Esophagus (tissue), 2 donors: Measurements from ENCODE around the gene CUBN. TPM values are rescaled to one million over a fixed set of nuclear protein-coding genes. Genes with fewer than 3 reads are reported as not detected.

Experiments used
- H3K27ac ChIP-seq, 2 donors: one replicate each; pipeline ENCODE4 v1.5.1; 2013; ENCODE audit warnings: low read depth in 2 of 2, mild to moderate bottlenecking in 2 of 2, inconsistent platforms in 1 of 2, low read length in 1 of 2, moderate library complexity in 1 of 2
- H3K27me3 ChIP-seq, 2 donors: one replicate each; pipeline ENCODE4 v1.6.1; 2013; ENCODE audit warnings: low read length in 2 of 2, control low read depth in 1 of 2, mild to moderate bottlenecking in 1 of 2; ENCODE audit not compliant: insufficient read depth in 2 of 2, control insufficient read depth in 1 of 2
- H3K36me3 ChIP-seq, 2 donors: one replicate each; pipeline ENCODE4 v1.6.1; 2013; ENCODE audit warnings: low read length in 1 of 2; ENCODE audit not compliant: control insufficient read depth in 2 of 2, insufficient read depth in 2 of 2
- H3K4me1 ChIP-seq, 2 donors: one replicate each; pipeline ENCODE4 v1.6.1; 2013; ENCODE audit warnings: low read length in 1 of 2; ENCODE audit not compliant: control insufficient read depth in 2 of 2, insufficient read depth in 2 of 2
- H3K4me3 ChIP-seq, 2 donors: one replicate each; pipeline ENCODE4 v1.5.1; 2013; ENCODE audit warnings: low read length in 2 of 2, mild to moderate bottlenecking in 2 of 2, low read depth in 1 of 2, moderate library complexity in 1 of 2
- H3K9me3 ChIP-seq, 2 donors: one replicate each; pipeline ENCODE4 v1.6.1; 2013; ENCODE audit warnings: mild to moderate bottlenecking in 2 of 2, low read depth in 1 of 2, low read length in 1 of 2, moderate library complexity in 1 of 2; ENCODE audit not compliant: control insufficient read depth in 2 of 2, insufficient read depth in 1 of 2
- WGBS, 2 donors: extraction: QIAGEN DNeasy Blood & Tissue Kit; methylation state at CpG; one replicate each; pipeline ENCODE4 v1.1.7; 2013; 5-methylcytosine and 5-hydroxymethylcytosine counted together
- polyA plus RNA-seq, 2 donors: library from polyadenylated mRNA; stranded (reverse); fragments of 200-250 nt; gene quantifications; one replicate each; pipeline ENCODE4 v1.2.3, GENCODE V29; 2013
- donor health status: healthy with polysubstance abuse.
- donor health status: Bipolar disorder and iron deficiency.

CUBN gene
- polyA plus RNA-seq, 2 donors: 0.16 to 0.22 TPM

- H3K27me3 ChIP-seq: no peaks in the 10 kb centered on the region
- H3K4me1 ChIP-seq: no peaks in the 10 kb centered on the region
- no peak overlapping the region for H3K27ac ChIP-seq
- H3K9me3 ChIP-seq: no peaks in the 10 kb centered on the region
- H3K36me3 ChIP-seq: no peaks in the 10 kb centered on the region
- H3K4me3 ChIP-seq: no peak overlapping the region
- WGBS, 2 donors: 91 to 95% methylated on average over 5 of the region's 5 CpGs
Measured at GRCh38 chr10:17126327-17126726, 3.3 kb downstream of the CUBN start.

GRCh38 chr10:17125206-17125893 is 4.3 kb downstream of the CUBN start:
- WGBS, 2 donors: 84 to 90% methylated on average over 5 of the region's 5 CpGs
- no peak overlapping the region for H3K4me3 ChIP-seq
- no peaks in the 10 kb centered on the region for H3K36me3 ChIP-seq

GRCh38 chr10:17123961-17124360 is 5.7 kb downstream of the CUBN start:
- H3K4me1 ChIP-seq: no peaks in the 10 kb centered on the region
- no peaks in the 10 kb centered on the region for H3K36me3 ChIP-seq
- no peak overlapping the region for H3K27ac ChIP-seq
- 61 to 75% methylated on average over 3 of the region's 3 CpGs for WGBS, 2 donors
- no peaks in the 10 kb centered on the region for H3K9me3 ChIP-seq
- no peaks in the 10 kb centered on the region for H3K27me3 ChIP-seq
- no peak overlapping the region for H3K4me3 ChIP-seq

More at GRCh38 chr10:17125206-17125893, 4.3 kb downstream of the CUBN start:
- no peaks in the 10 kb centered on the region for H3K4me1 ChIP-seq
- no peak overlapping the region for H3K27ac ChIP-seq
- H3K27me3 ChIP-seq: no peaks in the 10 kb centered on the region
- H3K9me3 ChIP-seq: no peaks in the 10 kb centered on the region

- whole genome bisulfite sequencing, 2 donors: 73 to 74% methylated on average over 5 of the region's 5 CpGs
Measured at GRCh38 chr10:17122726-17123661, 6.6 kb downstream of the CUBN start.

GRCh38 chr10:17122052-17122451 is 7.6 kb downstream of the CUBN start:
- Histone ChIP-seq H3K27me3 (no peaks in the 10 kb centered on the region), H3K9me3 (no peaks in the 10 kb centered on the region), H3K27ac (no peak overlapping the region), H3K4me1 (no peaks in the 10 kb centered on the region), H3K4me3 (no peak overlapping the region), H3K36me3 (no peaks in the 10 kb centered on the region)
- 85 to 92% methylated on average over 2 of the region's 2 CpGs for WGBS, 2 donors

More at GRCh38 chr10:17122726-17123661, 6.6 kb downstream of the CUBN start:
- H3K27me3 ChIP-seq: no peaks in the 10 kb centered on the region
- H3K27ac ChIP-seq: no peak overlapping the region
- no peaks in the 10 kb centered on the region for H3K36me3 ChIP-seq
- H3K4me3 ChIP-seq: no peak overlapping the region
- no peaks in the 10 kb centered on the region for H3K9me3 ChIP-seq
- H3K4me1 ChIP-seq: no peaks in the 10 kb centered on the region

- no peaks in the 10 kb centered on the region for H3K9me3 ChIP-seq
- no peaks in the 10 kb centered on the region for H3K27me3 ChIP-seq
- 66 to 75% methylated on average over 3 of the region's 3 CpGs for whole genome bisulfite sequencing, 2 donors
- no peaks in the 10 kb centered on the region for H3K4me1 ChIP-seq
- no peak overlapping the region for H3K27ac ChIP-seq
- no peak overlapping the region for H3K4me3 ChIP-seq
- no peaks in the 10 kb centered on the region for H3K36me3 ChIP-seq
Measured at GRCh38 chr10:17120694-17121093, 8.9 kb downstream of the CUBN start.

GRCh38 chr10:17119845-17120244 is 9.8 kb downstream of the CUBN start:
- Histone ChIP-seq H3K4me3 (no peak overlapping the region), H3K36me3 (no peaks in the 10 kb centered on the region), H3K27me3 (no peaks in the 10 kb centered on the region), H3K27ac (no peak overlapping the region), H3K9me3 (no peaks in the 10 kb centered on the region), H3K4me1 (no peaks in the 10 kb centered on the region)
- 66 to 69% methylated on average over 3 of the region's 3 CpGs for WGBS, 2 donors

GRCh38 chr10:17116193-17116592 is 13.4 kb downstream of the CUBN start:
- Histone ChIP-seq H3K9me3 (no peaks in the 10 kb centered on the region), H3K36me3 (no peaks in the 10 kb centered on the region), H3K4me3 (no peak overlapping the region), H3K4me1 (no peaks in the 10 kb centered on the region), H3K27me3 (no peaks in the 10 kb centered on the region), H3K27ac (no peak overlapping the region)
- WGBS, 2 donors: 79 to 81% methylated on average over 5 of the region's 5 CpGs

GRCh38 chr10:17115683-17116082 is 13.9 kb downstream of the CUBN start:
- 72 to 74% methylated on average over 5 of the region's 5 CpGs for WGBS, 2 donors
- no peaks in the 10 kb centered on the region for H3K36me3 ChIP-seq
- no peaks in the 10 kb centered on the region for H3K9me3 ChIP-seq
- H3K27me3 ChIP-seq: no peaks in the 10 kb centered on the region
- no peaks in the 10 kb centered on the region for H3K4me1 ChIP-seq
- H3K4me3 ChIP-seq: no peak overlapping the region
- no peak overlapping the region for H3K27ac ChIP-seq
